GM21447 (cell line): ENCODE results near the gene AQP3.
"Not testable (repeated sequence)": the region's sequence is repeated elsewhere in the genome, so short reads cannot be mapped to it uniquely, and the experiment has no call there.

Experiments
- ATAC-seq: cut with Tn5 transposase; IDR thresholded peaks from one replicate; pipeline ENCODE4 v1.9.1; 2021; ENCODE audit not compliant: unreplicated experiment

The AQP3 gene

GRCh38 chr9:33446946-33447798, at the start of gene AQP3:
TSS of gene AQP3 (minus strand) at chr9:33447593. CDS start at chr9:33447530, 63 bp downstream.
- peak; percentile 29 for ATAC-seq

GRCh38 chr9:33493819-33494218, 46.4 kb upstream of the AQP3 start:
- ATAC-seq, result not testable (repeated sequence)

GRCh38 chr9:33489066-33489465, 41.7 kb upstream of the AQP3 start:
- no peak for ATAC-seq

- ATAC-seq, result not testable (repeated sequence)
Observed at GRCh38 chr9:33485312-33485711, 37.9 kb upstream of the AQP3 start.

GRCh38 chr9:33480976-33481375, 33.6 kb upstream of the AQP3 start:
- ATAC-seq, result no peak

- ATAC-seq, result no peak
Observed at GRCh38 chr9:33480106-33480505, 32.7 kb upstream of the AQP3 start.

- ATAC-seq, result no peak
Observed at GRCh38 chr9:33476503-33476902, 29.1 kb upstream of the AQP3 start.

GRCh38 chr9:33475357-33475756, 28.0 kb upstream of the AQP3 start:
- ATAC-seq, result no peak

GRCh38 chr9:33473643-33474352, 26.4 kb upstream of the AQP3 start, which contains the start of gene NOL6:
TSS of gene NOL6 (minus strand) at chr9:33473924. CDS start at chr9:33473842, 82 bp downstream.
- peak; percentile 99 for ATAC-seq

- no peak for ATAC-seq
Observed at GRCh38 chr9:33472881-33473615, 25.7 kb upstream of the AQP3 start.

GRCh38 chr9:33472171-33472880, 24.9 kb upstream of the AQP3 start:
- no peak for ATAC-seq

GRCh38 chr9:33471361-33471760, 24.0 kb upstream of the AQP3 start:
- ATAC-seq, result no peak

GRCh38 chr9:33469891-33470290, 22.5 kb upstream of the AQP3 start:
- no peak for ATAC-seq

- ATAC-seq, result no peak
Observed at GRCh38 chr9:33468797-33469621, 21.6 kb upstream of the AQP3 start.

- ATAC-seq, result no peak
Observed at GRCh38 chr9:33468215-33468730, 20.9 kb upstream of the AQP3 start.

GRCh38 chr9:33467526-33467925, 20.1 kb upstream of the AQP3 start:
- no peak for ATAC-seq

- ATAC-seq, result no peak
Observed at GRCh38 chr9:33466565-33467495, 19.4 kb upstream of the AQP3 start.
